Transverse colon (tissue), 4 donors: ENCODE data around the gene RELN. TPM values are rescaled to one million over a fixed set of nuclear protein-coding genes. Genes with fewer than 3 reads are reported as not detected.

Experiments used
- DNase-seq: peaks from one replicate; pipeline ENCODE4 v3.0.0-alpha.2; 2019
- H3K27ac ChIP-seq, 4 donors: fragments of 200-600 bp; sonication (generic); 2 replicates each; pipeline ENCODE4 v1.5.1; 2016 to 2018; ENCODE audit warnings: inconsistent platforms in 4 of 4
- H3K27me3 ChIP-seq: fragments of 200-600 bp; sonication (generic); 2 replicates; pipeline ENCODE4 v1.5.1; 2017; ENCODE audit warnings: inconsistent platforms
- H3K36me3 ChIP-seq, 4 donors: fragments of 200-600 bp; sonication (generic); 2 replicates each; pipeline ENCODE4 v1.5.1; 2017 to 2019; ENCODE audit warnings: inconsistent platforms in 4 of 4
- H3K4me1 ChIP-seq, 4 donors: fragments of 200-600 bp; sonication (generic); 2 replicates each; pipeline ENCODE4 v1.5.1; 2017 to 2020; ENCODE audit warnings: inconsistent platforms in 4 of 4
- H3K4me3 ChIP-seq, 4 donors: fragments of 200-600 bp; sonication (generic); 1 replicate in 1 of 4; 2 replicates in 3 of 4; pipeline versions ENCODE4 v1.5.1 to v1.6.1; 2017 to 2019; ENCODE audit warnings: inconsistent platforms in 4 of 4
- H3K9me3 ChIP-seq, 2 donors: fragments of 200-600 bp; sonication (generic); 2 replicates each; pipeline ENCODE4 v1.5.1; 2017 to 2019; ENCODE audit warnings: inconsistent platforms in 2 of 2
- CTCF ChIP-seq, 5 experiments: fragments of 200-600 bp in 3 of 5; fragments of 450-650 bp in 2 of 5; sonication (generic) in 3 of 5; IDR thresholded peaks; 1 replicate in 2 of 5; 2 replicates in 3 of 5; pipeline ENCODE4 v1.5.1; 2016 to 2017; ENCODE audit warnings: antibody characterized with exemption in 5 of 5, inconsistent platforms in 3 of 5, mild to moderate bottlenecking in 2 of 5, moderate library complexity in 1 of 5
- EP300 ChIP-seq: sonication (generic); formaldehyde crosslinking; IDR thresholded peaks from one replicate; pipeline ENCODE4 v1.6.1; 2017; ENCODE audit warnings: antibody characterized with exemption, low read depth
- POLR2A ChIP-seq: fragments of 450-650 bp; IDR thresholded peaks from one replicate; pipeline ENCODE4 v1.6.1; 2016; ENCODE audit warnings: antibody characterized with exemption, mild to moderate bottlenecking, moderate library complexity
- POLR2AphosphoS5 ChIP-seq, 3 donors: sonication (generic); formaldehyde crosslinking; IDR thresholded peaks; one replicate each; pipeline ENCODE4 v1.6.1; 2016; ENCODE audit warnings: antibody characterized with exemption in 3 of 3
- WGBS, 2 donors: methylation state at CpG; one replicate each; pipeline ENCODE4 v1.1.5; 2018; ENCODE audit warnings: low coverage in 1 of 2; 5-methylcytosine and 5-hydroxymethylcytosine counted together
- in situ Hi-C, 4 donors: fragments of 200-750 bp; cut with MboI; loops; one replicate each; pipeline versions ENCODE4 v1.15.0 to v1.15.1; 2017; ENCODE audit warnings: low sequenced_read_pairs in 3 of 4, low pct_ligation_motif_present in 1 of 4, low pct_unique_long_range_greater_than_20kb in 1 of 4
- intact Hi-C: fragments of 100-400 bp; cut with DNase I; formaldehyde crosslinking; loops from one replicate; pipeline ENCODE4 v1.15.1; 2023; ENCODE audit warnings: low total_unique reads
- total RNA-seq, 4 donors: library from RNA; depleted of rRNA; stranded (reverse); fragments of >200 nt; gene quantifications; one replicate each; pipeline ENCODE4 v1.1.0, GENCODE V29; 2016

Gene RELN
- total RNA-seq, 4 donors from 2014 or later, result 1.00 to 2.7 (median 1.5) TPM; not detected in 1

- intact Hi-C loops (no loop called here), in situ Hi-C loops (loop anchor here in 1 of 4 donors (25.0 kb wide), 1 partner anchor 1245 kb away; no protein-coding TSS in a partner anchor)
- no peaks in the 10 kb centered on the region for H3K9me3 ChIP-seq
- H3K4me1 ChIP-seq, result no peaks in the 10 kb centered on the region
- H3K4me3 ChIP-seq, result no peak overlapping the region
- no peaks in the 10 kb centered on the region for H3K36me3 ChIP-seq
- DNase-seq, result no peak
- no peaks in the 10 kb centered on the region for H3K27me3 ChIP-seq
- no peak overlapping the region for H3K27ac ChIP-seq
- WGBS, 2 donors, result 74 to 80% methylated on average over 1 of the region's 1 CpG
- TF ChIP-seq POLR2A, result no peak
- TF ChIP-seq POLR2AphosphoS5 (IDR thresholded peaks at IDR 0.05), result no peak
- TF ChIP-seq CTCF (IDR thresholded peaks at IDR 0.05), result no peak
- TF ChIP-seq EP300, result no peak
Observed at GRCh38 chr7:103592187-103592586, 397.3 kb downstream of the RELN start.

- no peaks in the 10 kb centered on the region for H3K4me1 ChIP-seq
- intact Hi-C loops (no loop called here), in situ Hi-C loops (loop anchor here in 1 of 4 donors (25.0 kb wide), 1 partner anchor 1257 kb away; no protein-coding TSS in a partner anchor)
- DNase-seq, result no peak
- H3K9me3 ChIP-seq, result no peaks in the 10 kb centered on the region
- H3K4me3 ChIP-seq, result no peak overlapping the region
- no peaks in the 10 kb centered on the region for H3K27me3 ChIP-seq
- TF ChIP-seq CTCF (IDR thresholded peaks at IDR 0.05) (no peak), POLR2AphosphoS5 (IDR thresholded peaks at IDR 0.05) (no peak), POLR2A (no peak), EP300 (no peak)
- no peak overlapping the region for H3K27ac ChIP-seq
- no peaks in the 10 kb centered on the region for H3K36me3 ChIP-seq
- WGBS, 2 donors, result 93 to 94% methylated on average over 2 of the region's 2 CpGs
Observed at GRCh38 chr7:103580031-103580430, 409.4 kb downstream of the RELN start.

- Histone ChIP-seq H3K27ac (no peak overlapping the region), H3K36me3 (no peaks in the 10 kb centered on the region), H3K9me3 (no peaks in the 10 kb centered on the region), H3K27me3 (no peaks in the 10 kb centered on the region), H3K4me3 (no peak overlapping the region), H3K4me1 (peaks cover 0 to 2% (median under 1%) of the 10 kb centered on the region in 4 donors)
- DNase-seq, result no peak
- WGBS, 2 donors, result 87 to 89% methylated on average over 2 of the region's 2 CpGs
- in situ Hi-C loops (loop anchor here in 1 of 4 donors (25.0 kb wide), 1 partner anchor 1260 kb away; no protein-coding TSS in a partner anchor), intact Hi-C loops (no loop called here)
- TF ChIP-seq POLR2AphosphoS5 (IDR thresholded peaks at IDR 0.05) (no peak), EP300 (no peak), POLR2A (no peak), CTCF (IDR thresholded peaks at IDR 0.05) (no peak)
Observed at GRCh38 chr7:103577059-103577458, 412.4 kb downstream of the RELN start.

- intact Hi-C loops (no loop called here), in situ Hi-C loops (loop anchor here in 1 of 4 donors (25.0 kb wide), 1 partner anchor 1261 kb away; no protein-coding TSS in a partner anchor)
- no peaks in the 10 kb centered on the region for H3K36me3 ChIP-seq
- 67 to 73% methylated on average over 5 of the region's 5 CpGs for WGBS, 2 donors
- no peaks in the 10 kb centered on the region for H3K9me3 ChIP-seq
- TF ChIP-seq POLR2AphosphoS5 (IDR thresholded peaks at IDR 0.05), result no peak
- no peak for TF ChIP-seq POLR2A
- no peak for TF ChIP-seq CTCF (IDR thresholded peaks at IDR 0.05)
- no peak for TF ChIP-seq EP300
- no peaks in the 10 kb centered on the region for H3K27me3 ChIP-seq
- DNase-seq, result no peak
- no peak overlapping the region for H3K27ac ChIP-seq
- no peak overlapping the region for H3K4me3 ChIP-seq
- peaks cover 0 to 6% (median 2%) of the 10 kb centered on the region in 4 donors for H3K4me1 ChIP-seq
Observed at GRCh38 chr7:103576641-103577040, 412.8 kb downstream of the RELN start.
